ENCODE measurements around the gene KIF3A.

Gene KIF3A

GRCh38 chr5:132666310-132667123 is 70.8 kb downstream of the KIF3A start:
- no peak overlapping the region for H3K27ac ChIP-seq (ENCODE audit: low read depth, low read length)
- H3F3A ChIP-seq (ENCODE audit: control insufficient read depth, insufficient read depth), result no peaks in the 10 kb centered on the region
- H3K79me2 ChIP-seq (ENCODE audit: control insufficient read depth, low read length), result no peaks in the 10 kb centered on the region
- no peak overlapping the region for H3K4me2 ChIP-seq (ENCODE audit: low read length)
- H3K9me2 ChIP-seq (replicated peaks; ENCODE audit: control insufficient read depth, low read length), result no peaks in the 10 kb centered on the region
- TF ChIP-seq CTCF (IDR thresholded peaks at IDR 0.05; ENCODE audit: low read depth, low read length, poor library complexity, severe bottlenecking) (no peak), EZH2phosphoT487 (IDR thresholded peaks at IDR 0.05; ENCODE audit: borderline replicate concordance, low read length) (no peak)
- no peaks in the 10 kb centered on the region for H3K36me3 ChIP-seq (ENCODE audit: control insufficient read depth, low read length)
- no peaks in the 10 kb centered on the region for H3K4me1 ChIP-seq (ENCODE audit: control insufficient read depth, low read length)
- no peaks in the 10 kb centered on the region for H3K27me3 ChIP-seq (ENCODE audit: control insufficient read depth, low read length)
- no peaks in the 10 kb centered on the region for H3K9me3 ChIP-seq (ENCODE audit: control insufficient read depth, insufficient read depth, low read length)
- H4K20me1 ChIP-seq (ENCODE audit: control insufficient read depth, insufficient read depth, low read depth, low read length), result no peaks in the 10 kb centered on the region
- no peak overlapping the region for H3K4me3 ChIP-seq (ENCODE audit: low read length)

- Histone ChIP-seq H3K9me2 (replicated peaks; ENCODE audit: control insufficient read depth, low read length) (no peaks in the 10 kb centered on the region), H3K36me3 (ENCODE audit: control insufficient read depth, low read length) (no peaks in the 10 kb centered on the region), H3K4me1 (ENCODE audit: control insufficient read depth, low read length) (no peaks in the 10 kb centered on the region), H3F3A (ENCODE audit: control insufficient read depth, insufficient read depth) (no peaks in the 10 kb centered on the region), H3K4me2 (ENCODE audit: low read length) (no peak overlapping the region), H4K20me1 (ENCODE audit: control insufficient read depth, insufficient read depth, low read depth, low read length) (no peaks in the 10 kb centered on the region), H3K9me3 (ENCODE audit: control insufficient read depth, insufficient read depth, low read length) (no peaks in the 10 kb centered on the region), H3K27ac (ENCODE audit: low read depth, low read length) (no peak overlapping the region), H3K4me3 (ENCODE audit: low read length) (no peak overlapping the region), H3K27me3 (ENCODE audit: control insufficient read depth, low read length) (no peaks in the 10 kb centered on the region), H3K79me2 (ENCODE audit: control insufficient read depth, low read length) (no peaks in the 10 kb centered on the region)
- no peak for TF ChIP-seq CTCF (IDR thresholded peaks at IDR 0.05; ENCODE audit: low read depth, low read length, poor library complexity, severe bottlenecking)
Measured at GRCh38 chr5:132665574-132666080, 71.7 kb downstream of the KIF3A start.

GRCh38 chr5:132664696-132665209 is 72.6 kb downstream of the KIF3A start:
- H3K4me1 ChIP-seq (ENCODE audit: control insufficient read depth, low read length), result no peaks in the 10 kb centered on the region
- no peak overlapping the region for H3K4me2 ChIP-seq (ENCODE audit: low read length)
- H3F3A ChIP-seq (ENCODE audit: control insufficient read depth, insufficient read depth), result no peaks in the 10 kb centered on the region
- no peak overlapping the region for H3K27ac ChIP-seq (ENCODE audit: low read depth, low read length)
- H3K27me3 ChIP-seq (ENCODE audit: control insufficient read depth, low read length), result no peaks in the 10 kb centered on the region
- no peaks in the 10 kb centered on the region for H3K9me3 ChIP-seq (ENCODE audit: control insufficient read depth, insufficient read depth, low read length)
- H3K4me3 ChIP-seq (ENCODE audit: low read length), result no peak overlapping the region
- no peaks in the 10 kb centered on the region for H3K36me3 ChIP-seq (ENCODE audit: control insufficient read depth, low read length)
- H3K9me2 ChIP-seq (replicated peaks; ENCODE audit: control insufficient read depth, low read length), result no peaks in the 10 kb centered on the region
- H4K20me1 ChIP-seq (ENCODE audit: control insufficient read depth, insufficient read depth, low read depth, low read length), result no peaks in the 10 kb centered on the region
- no peaks in the 10 kb centered on the region for H3K79me2 ChIP-seq (ENCODE audit: control insufficient read depth, low read length)
- TF ChIP-seq EZH2phosphoT487 (IDR thresholded peaks at IDR 0.05; ENCODE audit: borderline replicate concordance, low read length), result no peak
- TF ChIP-seq CTCF (IDR thresholded peaks at IDR 0.05; ENCODE audit: low read depth, low read length, poor library complexity, severe bottlenecking), result no peak
